NCI-H187 treated with DMSO at 0.1 percent for 48 hours (cell line): Measurements from ENCODE around the gene PRDM16.

Experiments
- DNase-seq: peaks from one replicate; lab custom pipeline; 2025; lab: John Stamatoyannopoulos, UW

PRDM16 gene

DNA sequence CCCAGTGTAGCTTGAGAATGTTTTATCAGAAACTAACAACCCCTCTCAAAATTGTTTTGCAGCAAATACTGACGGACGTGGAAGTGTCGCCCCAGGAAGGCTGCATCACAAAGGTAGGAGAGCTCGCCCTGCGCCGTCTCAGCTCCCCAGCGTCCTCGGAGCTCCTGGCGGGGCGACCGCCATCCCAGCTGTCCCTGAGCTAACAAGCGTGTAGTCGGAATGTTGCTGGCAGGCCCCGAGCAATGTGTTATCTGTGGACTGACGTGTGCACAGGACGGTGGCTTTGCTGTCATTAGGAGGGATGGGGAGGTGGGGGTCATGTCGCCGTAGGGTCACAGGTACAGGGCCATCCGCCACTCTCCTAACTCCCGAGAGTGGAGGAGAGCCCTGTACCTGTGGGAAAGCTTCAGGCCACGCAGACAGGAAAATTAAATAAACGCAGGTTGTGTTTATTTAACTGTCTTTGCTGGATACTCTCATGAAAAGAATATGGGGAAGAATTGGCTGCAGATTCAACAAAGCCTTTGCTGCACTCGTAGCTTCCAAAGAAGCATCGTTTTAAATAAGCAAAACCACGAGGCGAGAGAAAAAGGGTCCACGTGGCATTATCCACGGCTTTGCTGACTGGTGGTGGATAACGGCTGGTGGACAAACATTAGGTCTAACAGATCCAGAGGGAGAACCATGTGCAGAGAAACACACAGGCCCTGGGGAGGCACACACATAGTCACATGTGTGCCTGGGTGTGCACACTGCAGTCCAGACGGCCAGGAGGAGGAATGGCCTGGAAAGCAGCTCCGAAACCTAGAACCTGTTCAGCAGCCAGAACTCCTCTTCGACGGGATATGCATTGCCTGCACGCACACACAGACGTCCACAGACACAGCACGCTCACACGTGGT, 175.3 kb downstream of the PRDM16 start:
- no peak for DNase-seq

GRCh38 chr1:3244927-3245315, 175.9 kb downstream of the PRDM16 start:
- DNase-seq, result no peak

GRCh38 chr1:3245344-3245743, 176.3 kb downstream of the PRDM16 start:
- no peak for DNase-seq

GRCh38 chr1:3245768-3246167, 176.8 kb downstream of the PRDM16 start:
- no peak for DNase-seq

DNA sequence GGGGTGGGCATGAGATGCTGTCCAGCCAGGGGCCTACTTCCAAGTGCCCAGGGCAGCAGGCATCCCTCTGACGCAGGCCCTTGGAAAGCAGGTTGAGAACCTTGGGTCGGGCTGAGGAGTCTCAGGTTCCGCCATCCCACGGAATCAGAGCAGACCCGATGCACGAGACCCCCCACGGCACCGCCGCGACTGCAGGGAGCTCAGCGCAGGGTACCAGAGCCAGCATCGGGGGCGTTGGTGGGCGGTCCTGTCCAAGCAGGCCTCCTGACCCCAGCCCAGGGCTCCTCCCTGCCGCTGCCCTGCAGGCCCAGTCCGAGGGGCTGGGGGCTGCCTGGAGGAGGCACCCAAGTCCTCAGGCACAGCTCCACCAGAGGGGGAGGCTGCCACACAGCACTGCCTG, 177.2 kb downstream of the PRDM16 start:
- no peak for DNase-seq

- no peak for DNase-seq
Measured at GRCh38 chr1:3247521-3248121, 178.6 kb downstream of the PRDM16 start.

DNA sequence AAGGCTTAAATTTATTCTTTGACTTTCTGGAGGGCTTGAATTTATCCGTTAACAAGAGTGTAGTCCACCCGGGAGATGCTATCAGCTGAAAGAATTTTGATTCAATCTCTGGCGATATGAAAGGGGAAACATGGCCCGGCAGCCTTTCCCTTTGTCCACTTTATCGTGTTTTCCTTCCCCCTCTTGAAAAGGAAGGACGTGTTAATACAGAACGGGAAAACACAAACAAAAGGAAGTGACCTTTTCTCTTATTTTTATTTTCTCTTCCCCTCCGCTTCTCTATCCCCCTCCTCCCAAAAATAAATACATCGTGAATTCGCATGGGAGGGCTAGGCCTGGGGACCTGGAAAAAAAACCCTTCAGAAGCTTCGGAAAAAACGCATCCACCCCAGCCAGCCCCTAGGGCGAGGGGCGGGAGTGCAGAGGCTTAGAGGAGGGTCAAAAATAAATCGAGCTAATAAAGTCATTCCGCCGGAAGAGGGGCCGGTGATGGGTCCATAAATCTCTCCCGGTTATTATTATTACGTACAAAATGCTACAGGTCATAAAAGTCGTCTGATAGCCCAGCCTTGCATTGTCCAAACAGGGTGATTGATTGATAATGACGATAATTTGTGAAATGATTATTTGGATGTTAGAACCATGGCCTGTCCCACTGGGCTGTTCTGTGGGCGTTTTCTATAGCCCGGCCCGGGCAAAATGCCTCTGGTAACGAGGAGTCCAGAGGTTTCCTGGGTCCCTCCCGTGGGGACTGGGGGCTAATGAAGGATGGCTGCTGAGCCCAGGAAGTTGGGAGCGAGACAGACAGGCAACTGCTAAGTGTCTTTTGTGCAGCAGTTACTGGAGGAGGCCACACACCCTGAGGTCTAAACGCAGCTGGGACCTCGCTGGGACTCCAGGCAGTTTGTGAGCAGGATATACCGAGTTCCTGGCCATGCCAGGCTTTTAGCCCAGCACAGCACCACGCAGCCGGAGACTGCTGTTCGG, 179.4 kb downstream of the PRDM16 start:
- DNase-seq, result no peak

- no peak for DNase-seq
Measured at GRCh38 chr1:3249231-3249630, 180.2 kb downstream of the PRDM16 start.

GRCh38 chr1:3249631-3250501, 180.9 kb downstream of the PRDM16 start:
- no peak for DNase-seq

GRCh38 chr1:3250624-3251023, 181.6 kb downstream of the PRDM16 start:
- no peak for DNase-seq

GRCh38 chr1:3251099-3251806, 182.2 kb downstream of the PRDM16 start:
- no peak for DNase-seq

DNA sequence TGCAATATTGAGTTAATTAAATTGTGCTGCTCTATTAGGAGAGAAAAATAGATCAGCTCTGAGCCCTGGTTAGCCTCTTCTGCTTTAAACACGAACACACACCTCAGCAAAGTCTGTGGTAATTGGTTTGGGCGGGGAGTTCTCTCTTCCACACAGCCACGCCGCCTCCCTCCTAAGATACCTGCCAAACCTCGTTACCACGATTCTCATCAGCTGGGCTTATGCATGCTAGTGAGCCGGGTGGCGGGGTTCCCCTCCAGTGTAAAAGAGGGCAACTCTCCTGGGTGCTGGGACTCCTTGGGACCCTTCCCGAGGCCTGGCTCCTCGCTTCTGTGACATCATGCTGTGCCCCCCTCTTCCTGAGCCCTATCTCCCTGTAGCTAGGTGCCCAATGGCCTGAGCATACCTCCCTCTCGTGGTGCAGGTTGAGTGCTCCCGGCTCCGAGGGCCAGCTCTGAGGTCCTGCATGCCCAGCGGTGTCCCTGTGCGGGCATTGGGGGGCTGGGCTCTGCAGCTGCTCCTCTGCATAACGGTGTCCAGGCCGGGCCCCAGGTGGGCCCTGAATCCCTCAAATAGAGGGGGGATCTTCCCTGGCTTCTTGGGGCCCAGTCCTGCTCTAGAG, 182.9 kb downstream of the PRDM16 start:
- no peak for DNase-seq

DNA sequence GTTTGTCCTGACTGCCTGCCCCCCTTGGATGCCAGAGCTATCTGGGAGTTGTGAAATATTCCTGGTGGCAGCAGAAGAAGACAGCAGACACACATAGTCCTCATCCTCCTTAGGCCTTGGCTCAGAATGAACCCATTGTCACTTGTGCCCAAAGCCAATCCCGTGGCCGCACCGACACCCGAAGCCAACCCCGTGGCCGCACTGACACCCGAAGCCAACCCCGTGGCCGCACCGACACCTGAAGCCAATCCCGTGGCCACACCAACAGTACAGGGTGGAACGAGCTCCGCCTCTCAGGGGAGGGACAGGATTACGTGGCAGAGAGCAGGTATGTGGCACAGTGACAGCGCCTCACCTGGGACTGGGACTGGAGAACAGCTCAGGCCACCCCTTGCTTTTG, 186.7 kb downstream of the PRDM16 start:
- no peak for DNase-seq

GRCh38 chr1:3257788-3258187, 188.8 kb downstream of the PRDM16 start:
- DNase-seq, result no peak

DNA sequence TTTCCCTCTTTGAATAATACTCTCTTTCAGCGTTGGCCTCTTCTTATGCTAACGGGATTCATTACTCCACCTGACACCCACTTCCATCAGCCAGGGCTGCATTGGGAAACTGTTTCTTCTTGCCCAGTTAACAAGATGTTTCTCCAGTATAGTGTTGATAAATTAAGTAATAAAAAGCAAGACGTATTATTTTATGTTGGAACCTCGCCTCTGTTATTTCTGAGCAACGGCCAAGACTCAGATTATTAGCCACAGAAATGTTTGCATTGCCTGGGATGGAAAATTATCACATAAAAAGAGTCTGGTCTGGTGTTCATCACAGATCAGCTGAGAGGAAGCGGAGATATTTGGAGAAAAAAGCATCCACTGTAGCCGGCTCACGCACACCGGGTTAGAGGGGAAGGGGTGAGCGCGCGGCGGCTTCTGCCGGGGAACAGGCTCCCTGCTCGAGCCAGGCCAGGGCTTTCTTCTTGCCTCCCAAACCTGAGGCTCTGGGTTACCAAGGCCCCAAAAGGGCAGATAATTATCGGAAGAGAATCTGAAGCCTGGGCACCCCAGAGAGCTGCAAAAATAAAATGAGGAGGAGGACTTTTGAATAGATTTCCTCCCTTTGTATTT, 189.5 kb downstream of the PRDM16 start:
- no peak for DNase-seq

GRCh38 chr1:3259020-3259419, 190.0 kb downstream of the PRDM16 start:
- DNase-seq, result no peak

DNA sequence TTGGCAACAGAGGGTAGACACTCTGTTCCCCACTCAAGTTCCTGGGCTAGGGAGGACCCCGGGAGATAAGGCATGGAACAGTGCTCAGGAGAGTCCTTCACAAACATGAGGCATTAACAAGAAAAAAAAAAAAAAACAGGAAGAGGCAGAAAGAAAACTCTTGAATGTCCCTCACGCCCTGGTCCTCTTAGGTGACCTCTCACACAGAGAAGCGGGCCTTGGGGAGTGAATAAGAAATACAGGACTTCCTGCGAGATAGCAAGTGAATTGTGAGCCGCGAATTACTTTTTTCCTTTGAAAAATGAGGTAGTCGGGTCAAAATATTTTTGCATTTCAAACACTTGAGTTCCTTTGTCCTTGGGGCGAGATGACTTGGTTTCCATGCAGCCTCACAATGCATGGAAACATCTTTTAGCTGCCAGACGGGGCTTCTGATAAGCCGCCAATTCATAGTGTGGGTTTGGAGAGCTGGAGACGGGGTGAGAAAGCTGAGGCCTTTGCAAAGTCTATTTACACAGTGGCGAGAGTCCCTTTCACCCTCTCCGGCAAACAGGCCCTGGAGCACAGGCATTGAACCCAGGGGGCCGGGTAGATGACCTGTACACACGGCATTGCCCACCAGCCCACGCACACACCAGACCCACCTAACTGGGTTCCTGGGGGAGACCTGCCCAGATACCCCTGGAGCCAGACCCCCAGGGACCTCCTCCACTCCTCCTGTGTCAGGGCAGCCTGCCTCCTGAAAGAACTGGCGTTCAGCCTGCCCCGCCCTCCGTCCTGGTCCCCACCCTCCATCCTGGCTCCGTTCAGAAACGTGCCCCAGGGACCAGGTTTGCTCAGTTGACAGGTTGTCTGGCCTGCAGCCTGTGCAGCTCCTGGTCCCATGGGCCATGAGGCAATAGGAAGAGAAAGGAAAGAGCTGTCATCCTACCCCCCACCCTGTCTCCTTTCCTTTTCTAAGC, 192.3 kb downstream of the PRDM16 start:
- no peak for DNase-seq

GRCh38 chr1:3261969-3262579, 193.1 kb downstream of the PRDM16 start:
- DNase-seq, result no peak
